K562 (cell line): ENCODE measurements around the gene TLNRD1. TPM values are rescaled to one million over a fixed set of nuclear protein-coding genes. Genes with fewer than 3 reads are reported as not detected.

Experiments used
- BCL6 ChIP-seq: fragments of 250-450 bp; sonication (Bioruptor Pico); IDR thresholded peaks from 2 replicates; pipeline ENCODE4 v1.4.0; 2020
- CEBPB ChIP-seq: fragments of 450-650 bp; IDR thresholded peaks from 2 replicates; pipeline ENCODE4 v1.6.1; 2016; ENCODE audit warnings: missing genetic modification characterization, missing compliant biosample characterization
- CTBP1 ChIP-seq: fragments of 450-650 bp; IDR thresholded peaks from 2 replicates; pipeline ENCODE4 v1.6.1; 2016; ENCODE audit warnings: borderline replicate concordance
- DIDO1 ChIP-seq: fragments of 450-650 bp; IDR thresholded peaks from 2 replicates; pipeline ENCODE4 v1.6.1; 2016; ENCODE audit warnings: low read depth, missing biosample characterization, missing genetic modification characterization
- NR2C1 ChIP-seq, 2 experiments: fragments of 450-650 bp; IDR thresholded peaks; 2 replicates each; pipeline ENCODE4 v1.6.1; 2017; ENCODE audit warnings: mild to moderate bottlenecking in 2 of 2, antibody characterized with exemption in 1 of 2, inconsistent platforms in 1 of 2, missing compliant biosample characterization in 1 of 2, missing genetic modification characterization in 1 of 2
- RFX1 ChIP-seq: fragments of 450-650 bp; IDR thresholded peaks from 2 replicates; pipeline ENCODE4 v1.6.1; 2016; ENCODE audit warnings: mild to moderate bottlenecking, moderate library complexity
- ZNF785 ChIP-seq: fragments of 250-450 bp; sonication (Bioruptor Pico); IDR thresholded peaks from 2 replicates; pipeline ENCODE4 v1.4.0; 2020; ENCODE audit warnings: mild to moderate bottlenecking
- polyA plus RNA-seq, 8 experiments: library from polyadenylated mRNA; depleted of rRNA in 4 of 8; stranded (reverse) in 5 of 8; unstranded in 3 of 8; fragments of >200 nt; fragmentation: Nextera tagmentation in 2 of 8; fragmentation: Illumina TruSeq in 1 of 8; extraction: Ambion mirVana in 2 of 8; extraction: Trizol in 1 of 8; gene quantifications; 2 replicates each; pipeline versions ENCODE4 v1.2.1 to v1.2.3, GENCODE V29; 2011 to 2014; ENCODE audit warnings: inconsistent platforms in 1 of 8, missing spikeins in 1 of 8
- total RNA-seq, 7 experiments: library from RNA; depleted of rRNA in 6 of 7; stranded (reverse); fragments of >200 nt in 6 of 7; fragmentation: Illumina TruSeq in 2 of 7; extraction: Trizol in 2 of 7; gene quantifications; 2 replicates each; pipeline versions ENCODE4 v1.2.1 to v1.2.3, GENCODE V29; 2011 to 2021; ENCODE audit warnings: low replicate concordance in 1 of 7
- TF ChIP-seq, protein P1 (sequence below): fragments of 450-650 bp; formaldehyde crosslinking; IDR thresholded peaks from 2 replicates; pipeline ENCODE4 v1.4.0; 2020; ENCODE audit warnings: mild to moderate bottlenecking, moderate library complexity
- TF ChIP-seq, protein P2 (sequence below): fragments of 250-450 bp; sonication (Bioruptor Pico); IDR thresholded peaks from 2 replicates; pipeline ENCODE4 v1.9.0; 2021; ENCODE audit warnings: mild to moderate bottlenecking
- TF ChIP-seq, protein P3 (sequence below): fragments of 250-450 bp; sonication (Bioruptor Pico); IDR thresholded peaks from 2 replicates; pipeline ENCODE4 v1.4.0; 2020; ENCODE audit warnings: mild to moderate bottlenecking, moderate library complexity, borderline replicate concordance
- TF ChIP-seq, protein P4 (sequence below): sonication (generic); formaldehyde crosslinking; IDR thresholded peaks from 2 replicates; pipeline ENCODE4 v1.4.0; 2020; ENCODE audit warnings: mild to moderate bottlenecking, missing genetic modification reagents
- TF ChIP-seq, protein P5 (sequence below): fragments of 200-800 bp; sonication (Bioruptor generic); IDR thresholded peaks from 2 replicates; pipeline ENCODE4 v1.6.1; 2016; ENCODE audit warnings: missing genetic modification characterization, missing compliant biosample characterization
- TF ChIP-seq, protein P6 (sequence below), 2 experiments: IDR thresholded peaks; 2 replicates each; pipeline ENCODE4 v1.6.1; 2011; ENCODE audit warnings: borderline replicate concordance in 1 of 2, control low read depth in 1 of 2, low read depth in 1 of 2, low read length in 1 of 2, mild to moderate bottlenecking in 1 of 2, mixed read lengths in 1 of 2, moderate library complexity in 1 of 2; ENCODE audit not compliant: insufficient read depth in 1 of 2, insufficient read length in 1 of 2, poor library complexity in 1 of 2, severe bottlenecking in 1 of 2; ENCODE audit errors: extremely low read depth in 1 of 2

The TLNRD1 gene
- total and polyA plus RNA-seq, 9 of the 15 experiments (the other 6 are each of a cell fraction or from before 2014, with no cell fraction given): 1.1 to 33.1 (median 5.7) TPM

DNA sequence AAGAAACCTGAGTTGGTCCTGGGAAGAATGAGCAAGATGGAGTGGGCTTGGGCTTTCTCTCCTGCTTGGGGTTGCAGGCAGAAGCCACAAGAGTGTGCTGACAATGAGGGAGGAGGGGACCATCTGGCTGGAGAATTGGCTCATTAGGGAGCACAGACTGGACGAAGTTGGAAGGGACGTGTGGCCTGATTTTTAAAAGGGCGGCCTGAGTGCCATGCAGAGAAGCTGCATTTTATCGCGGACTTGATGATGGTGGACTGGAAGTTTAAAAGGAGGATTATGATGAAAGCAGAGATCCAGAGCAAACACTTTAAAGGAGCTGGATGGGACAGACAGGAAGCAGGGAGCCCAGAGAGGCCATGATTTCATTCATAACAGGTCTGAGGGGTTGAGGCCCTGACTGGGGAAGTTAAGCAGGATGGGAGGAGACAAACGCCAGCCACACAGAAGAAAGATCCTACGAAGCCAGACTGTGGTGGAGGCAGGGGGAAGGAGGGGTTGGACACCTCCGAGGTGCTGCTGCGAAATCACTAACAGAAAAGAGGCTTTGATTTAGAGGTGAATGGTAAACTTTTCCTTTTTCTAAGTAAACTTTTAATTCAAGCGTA lies 23.6 kb downstream of the TLNRD1 start (continued):
- TF ChIP-seq, protein P1, sequence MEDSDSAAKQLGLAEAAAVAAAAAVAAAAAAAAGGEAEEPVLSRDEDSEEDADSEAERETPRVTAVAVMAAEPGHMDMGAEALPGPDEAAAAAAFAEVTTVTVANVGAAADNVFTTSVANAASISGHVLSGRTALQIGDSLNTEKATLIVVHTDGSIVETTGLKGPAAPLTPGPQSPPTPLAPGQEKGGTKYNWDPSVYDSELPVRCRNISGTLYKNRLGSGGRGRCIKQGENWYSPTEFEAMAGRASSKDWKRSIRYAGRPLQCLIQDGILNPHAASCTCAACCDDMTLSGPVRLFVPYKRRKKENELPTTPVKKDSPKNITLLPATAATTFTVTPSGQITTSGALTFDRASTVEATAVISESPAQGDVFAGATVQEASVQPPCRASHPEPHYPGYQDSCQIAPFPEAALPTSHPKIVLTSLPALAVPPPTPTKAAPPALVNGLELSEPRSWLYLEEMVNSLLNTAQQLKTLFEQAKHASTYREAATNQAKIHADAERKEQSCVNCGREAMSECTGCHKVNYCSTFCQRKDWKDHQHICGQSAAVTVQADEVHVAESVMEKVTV (CRISPR knock-in tag): no peak
- TF ChIP-seq BCL6 (CRISPR knock-in tag): no peak
- no peak for TF ChIP-seq ZNF785 (CRISPR knock-in tag)
- TF ChIP-seq, protein P2, sequence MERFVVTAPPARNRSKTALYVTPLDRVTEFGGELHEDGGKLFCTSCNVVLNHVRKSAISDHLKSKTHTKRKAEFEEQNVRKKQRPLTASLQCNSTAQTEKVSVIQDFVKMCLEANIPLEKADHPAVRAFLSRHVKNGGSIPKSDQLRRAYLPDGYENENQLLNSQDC (CRISPR knock-in tag): no peak
- TF ChIP-seq CEBPB (tag): no peak
- no peak for TF ChIP-seq CTBP1
- TF ChIP-seq, protein P3, sequence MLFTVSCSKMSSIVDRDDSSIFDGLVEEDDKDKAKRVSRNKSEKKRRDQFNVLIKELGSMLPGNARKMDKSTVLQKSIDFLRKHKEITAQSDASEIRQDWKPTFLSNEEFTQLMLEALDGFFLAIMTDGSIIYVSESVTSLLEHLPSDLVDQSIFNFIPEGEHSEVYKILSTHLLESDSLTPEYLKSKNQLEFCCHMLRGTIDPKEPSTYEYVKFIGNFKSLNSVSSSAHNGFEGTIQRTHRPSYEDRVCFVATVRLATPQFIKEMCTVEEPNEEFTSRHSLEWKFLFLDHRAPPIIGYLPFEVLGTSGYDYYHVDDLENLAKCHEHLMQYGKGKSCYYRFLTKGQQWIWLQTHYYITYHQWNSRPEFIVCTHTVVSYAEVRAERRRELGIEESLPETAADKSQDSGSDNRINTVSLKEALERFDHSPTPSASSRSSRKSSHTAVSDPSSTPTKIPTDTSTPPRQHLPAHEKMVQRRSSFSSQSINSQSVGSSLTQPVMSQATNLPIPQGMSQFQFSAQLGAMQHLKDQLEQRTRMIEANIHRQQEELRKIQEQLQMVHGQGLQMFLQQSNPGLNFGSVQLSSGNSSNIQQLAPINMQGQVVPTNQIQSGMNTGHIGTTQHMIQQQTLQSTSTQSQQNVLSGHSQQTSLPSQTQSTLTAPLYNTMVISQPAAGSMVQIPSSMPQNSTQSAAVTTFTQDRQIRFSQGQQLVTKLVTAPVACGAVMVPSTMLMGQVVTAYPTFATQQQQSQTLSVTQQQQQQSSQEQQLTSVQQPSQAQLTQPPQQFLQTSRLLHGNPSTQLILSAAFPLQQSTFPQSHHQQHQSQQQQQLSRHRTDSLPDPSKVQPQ (CRISPR knock-in tag): no peak
- TF ChIP-seq, protein P4, sequence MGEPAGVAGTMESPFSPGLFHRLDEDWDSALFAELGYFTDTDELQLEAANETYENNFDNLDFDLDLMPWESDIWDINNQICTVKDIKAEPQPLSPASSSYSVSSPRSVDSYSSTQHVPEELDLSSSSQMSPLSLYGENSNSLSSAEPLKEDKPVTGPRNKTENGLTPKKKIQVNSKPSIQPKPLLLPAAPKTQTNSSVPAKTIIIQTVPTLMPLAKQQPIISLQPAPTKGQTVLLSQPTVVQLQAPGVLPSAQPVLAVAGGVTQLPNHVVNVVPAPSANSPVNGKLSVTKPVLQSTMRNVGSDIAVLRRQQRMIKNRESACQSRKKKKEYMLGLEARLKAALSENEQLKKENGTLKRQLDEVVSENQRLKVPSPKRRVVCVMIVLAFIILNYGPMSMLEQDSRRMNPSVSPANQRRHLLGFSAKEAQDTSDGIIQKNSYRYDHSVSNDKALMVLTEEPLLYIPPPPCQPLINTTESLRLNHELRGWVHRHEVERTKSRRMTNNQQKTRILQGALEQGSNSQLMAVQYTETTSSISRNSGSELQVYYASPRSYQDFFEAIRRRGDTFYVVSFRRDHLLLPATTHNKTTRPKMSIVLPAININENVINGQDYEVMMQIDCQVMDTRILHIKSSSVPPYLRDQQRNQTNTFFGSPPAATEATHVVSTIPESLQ (CRISPR knock-in tag): no peak
- TF ChIP-seq, protein P5, sequence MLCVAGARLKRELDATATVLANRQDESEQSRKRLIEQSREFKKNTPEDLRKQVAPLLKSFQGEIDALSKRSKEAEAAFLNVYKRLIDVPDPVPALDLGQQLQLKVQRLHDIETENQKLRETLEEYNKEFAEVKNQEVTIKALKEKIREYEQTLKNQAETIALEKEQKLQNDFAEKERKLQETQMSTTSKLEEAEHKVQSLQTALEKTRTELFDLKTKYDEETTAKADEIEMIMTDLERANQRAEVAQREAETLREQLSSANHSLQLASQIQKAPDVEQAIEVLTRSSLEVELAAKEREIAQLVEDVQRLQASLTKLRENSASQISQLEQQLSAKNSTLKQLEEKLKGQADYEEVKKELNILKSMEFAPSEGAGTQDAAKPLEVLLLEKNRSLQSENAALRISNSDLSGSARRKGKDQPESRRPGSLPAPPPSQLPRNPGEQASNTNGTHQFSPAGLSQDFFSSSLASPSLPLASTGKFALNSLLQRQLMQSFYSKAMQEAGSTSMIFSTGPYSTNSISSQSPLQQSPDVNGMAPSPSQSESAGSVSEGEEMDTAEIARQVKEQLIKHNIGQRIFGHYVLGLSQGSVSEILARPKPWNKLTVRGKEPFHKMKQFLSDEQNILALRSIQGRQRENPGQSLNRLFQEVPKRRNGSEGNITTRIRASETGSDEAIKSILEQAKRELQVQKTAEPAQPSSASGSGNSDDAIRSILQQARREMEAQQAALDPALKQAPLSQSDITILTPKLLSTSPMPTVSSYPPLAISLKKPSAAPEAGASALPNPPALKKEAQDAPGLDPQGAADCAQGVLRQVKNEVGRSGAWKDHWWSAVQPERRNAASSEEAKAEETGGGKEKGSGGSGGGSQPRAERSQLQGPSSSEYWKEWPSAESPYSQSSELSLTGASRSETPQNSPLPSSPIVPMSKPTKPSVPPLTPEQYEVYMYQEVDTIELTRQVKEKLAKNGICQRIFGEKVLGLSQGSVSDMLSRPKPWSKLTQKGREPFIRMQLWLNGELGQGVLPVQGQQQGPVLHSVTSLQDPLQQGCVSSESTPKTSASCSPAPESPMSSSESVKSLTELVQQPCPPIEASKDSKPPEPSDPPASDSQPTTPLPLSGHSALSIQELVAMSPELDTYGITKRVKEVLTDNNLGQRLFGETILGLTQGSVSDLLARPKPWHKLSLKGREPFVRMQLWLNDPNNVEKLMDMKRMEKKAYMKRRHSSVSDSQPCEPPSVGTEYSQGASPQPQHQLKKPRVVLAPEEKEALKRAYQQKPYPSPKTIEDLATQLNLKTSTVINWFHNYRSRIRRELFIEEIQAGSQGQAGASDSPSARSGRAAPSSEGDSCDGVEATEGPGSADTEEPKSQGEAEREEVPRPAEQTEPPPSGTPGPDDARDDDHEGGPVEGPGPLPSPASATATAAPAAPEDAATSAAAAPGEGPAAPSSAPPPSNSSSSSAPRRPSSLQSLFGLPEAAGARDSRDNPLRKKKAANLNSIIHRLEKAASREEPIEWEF (CRISPR knock-in tag): no peak
- TF ChIP-seq NR2C1 (IDR thresholded peaks at IDR 0.05): no peak
- 0 out of 2 replicates have a peak, but pooled peaks have one; percentile 25 for TF ChIP-seq NR2C1 (tag; IDR thresholded peaks at IDR 0.05)
- no peak for TF ChIP-seq RFX1
- TF ChIP-seq, protein P6, sequence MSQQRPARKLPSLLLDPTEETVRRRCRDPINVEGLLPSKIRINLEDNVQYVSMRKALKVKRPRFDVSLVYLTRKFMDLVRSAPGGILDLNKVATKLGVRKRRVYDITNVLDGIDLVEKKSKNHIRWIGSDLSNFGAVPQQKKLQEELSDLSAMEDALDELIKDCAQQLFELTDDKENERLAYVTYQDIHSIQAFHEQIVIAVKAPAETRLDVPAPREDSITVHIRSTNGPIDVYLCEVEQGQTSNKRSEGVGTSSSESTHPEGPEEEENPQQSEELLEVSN (IDR thresholded peaks at IDR 0.05; ENCODE audit: borderline replicate concordance in 1 of 2, extremely low read depth in 1 of 2, insufficient read depth in 1 of 2, insufficient read length in 1 of 2, low read depth in 1 of 2, low read length in 1 of 2, poor library complexity in 1 of 2, severe bottlenecking in 1 of 2): no peak
- TF ChIP-seq DIDO1: no peak
